Stomach (tissue), 4 donors: ENCODE data around the gene MRAP2.
"Not testable (repeated sequence)": the region's sequence is repeated elsewhere in the genome, so short reads cannot be mapped to it uniquely, and the experiment has no call there.

ENCODE experiments used
- POLR2A ChIP-seq, 4 donors: fragments of 450-650 bp; IDR thresholded peaks; one replicate each; pipeline ENCODE4 v1.6.1; 2016; ENCODE audit warnings: antibody characterized with exemption in 4 of 4, control low read depth in 2 of 4, mild to moderate bottlenecking in 1 of 4, moderate library complexity in 1 of 4
- POLR2AphosphoS5 ChIP-seq, 3 donors: sonication (generic); formaldehyde crosslinking; IDR thresholded peaks; one replicate each; pipeline ENCODE4 v1.6.1; 2016; ENCODE audit warnings: antibody characterized with exemption in 3 of 3
- TF ChIP-seq, protein P1 (sequence below), 7 experiments: fragments of 450-650 bp in 4 of 7; fragments of 200-600 bp in 3 of 7; sonication (generic) in 3 of 7; IDR thresholded peaks; one replicate each; pipeline ENCODE4 v1.5.1; 2016 to 2019; ENCODE audit warnings: antibody characterized with exemption in 7 of 7, control low read depth in 2 of 7, mild to moderate bottlenecking in 1 of 7

DNA sequence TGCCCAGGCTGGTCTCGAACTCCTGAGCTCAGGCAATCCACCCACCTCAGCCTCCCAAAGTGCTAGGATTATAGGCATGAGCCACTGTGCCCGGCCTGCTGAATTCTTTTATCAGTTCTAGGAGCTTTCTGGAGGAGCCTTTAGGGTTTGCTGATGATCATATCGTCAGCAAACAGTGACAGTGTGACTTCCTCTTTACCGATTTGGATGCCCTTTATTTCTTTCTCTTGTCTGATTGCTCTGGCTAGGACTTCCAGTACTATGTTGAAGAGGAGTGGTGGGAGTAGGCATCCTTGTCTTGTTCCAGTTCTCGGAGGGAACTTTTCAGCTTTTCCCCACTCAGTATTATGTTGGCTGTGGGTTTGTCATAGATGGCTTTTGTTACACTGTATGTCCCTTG is 35.3 kb downstream of the MRAP2 start:
- not testable (repeated sequence) for TF ChIP-seq POLR2A, POLR2AphosphoS5 (IDR thresholded peaks at IDR 0.05)
- TF ChIP-seq, protein P1, sequence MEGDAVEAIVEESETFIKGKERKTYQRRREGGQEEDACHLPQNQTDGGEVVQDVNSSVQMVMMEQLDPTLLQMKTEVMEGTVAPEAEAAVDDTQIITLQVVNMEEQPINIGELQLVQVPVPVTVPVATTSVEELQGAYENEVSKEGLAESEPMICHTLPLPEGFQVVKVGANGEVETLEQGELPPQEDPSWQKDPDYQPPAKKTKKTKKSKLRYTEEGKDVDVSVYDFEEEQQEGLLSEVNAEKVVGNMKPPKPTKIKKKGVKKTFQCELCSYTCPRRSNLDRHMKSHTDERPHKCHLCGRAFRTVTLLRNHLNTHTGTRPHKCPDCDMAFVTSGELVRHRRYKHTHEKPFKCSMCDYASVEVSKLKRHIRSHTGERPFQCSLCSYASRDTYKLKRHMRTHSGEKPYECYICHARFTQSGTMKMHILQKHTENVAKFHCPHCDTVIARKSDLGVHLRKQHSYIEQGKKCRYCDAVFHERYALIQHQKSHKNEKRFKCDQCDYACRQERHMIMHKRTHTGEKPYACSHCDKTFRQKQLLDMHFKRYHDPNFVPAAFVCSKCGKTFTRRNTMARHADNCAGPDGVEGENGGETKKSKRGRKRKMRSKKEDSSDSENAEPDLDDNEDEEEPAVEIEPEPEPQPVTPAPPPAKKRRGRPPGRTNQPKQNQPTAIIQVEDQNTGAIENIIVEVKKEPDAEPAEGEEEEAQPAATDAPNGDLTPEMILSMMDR (IDR thresholded peaks at IDR 0.05) = not testable (repeated sequence)
